A549 (cell line): ENCODE data around the gene GID4.

ENCODE experiments used
- PHF8 ChIP-seq: fragments of 200-600 bp; sonication (generic); IDR thresholded peaks from 2 replicates; pipeline ENCODE4 v1.6.1; 2016; ENCODE audit warnings: low read depth, mild to moderate bottlenecking, antibody characterized with exemption, moderate library complexity, borderline replicate concordance
- TF ChIP-seq, protein P1 (sequence below): fragments of >200 bp; sonication (Bioruptor Twin); formaldehyde crosslinking; IDR thresholded peaks from 3 replicates; pipeline ENCODE4 v1.5.1; 2016

DNA sequence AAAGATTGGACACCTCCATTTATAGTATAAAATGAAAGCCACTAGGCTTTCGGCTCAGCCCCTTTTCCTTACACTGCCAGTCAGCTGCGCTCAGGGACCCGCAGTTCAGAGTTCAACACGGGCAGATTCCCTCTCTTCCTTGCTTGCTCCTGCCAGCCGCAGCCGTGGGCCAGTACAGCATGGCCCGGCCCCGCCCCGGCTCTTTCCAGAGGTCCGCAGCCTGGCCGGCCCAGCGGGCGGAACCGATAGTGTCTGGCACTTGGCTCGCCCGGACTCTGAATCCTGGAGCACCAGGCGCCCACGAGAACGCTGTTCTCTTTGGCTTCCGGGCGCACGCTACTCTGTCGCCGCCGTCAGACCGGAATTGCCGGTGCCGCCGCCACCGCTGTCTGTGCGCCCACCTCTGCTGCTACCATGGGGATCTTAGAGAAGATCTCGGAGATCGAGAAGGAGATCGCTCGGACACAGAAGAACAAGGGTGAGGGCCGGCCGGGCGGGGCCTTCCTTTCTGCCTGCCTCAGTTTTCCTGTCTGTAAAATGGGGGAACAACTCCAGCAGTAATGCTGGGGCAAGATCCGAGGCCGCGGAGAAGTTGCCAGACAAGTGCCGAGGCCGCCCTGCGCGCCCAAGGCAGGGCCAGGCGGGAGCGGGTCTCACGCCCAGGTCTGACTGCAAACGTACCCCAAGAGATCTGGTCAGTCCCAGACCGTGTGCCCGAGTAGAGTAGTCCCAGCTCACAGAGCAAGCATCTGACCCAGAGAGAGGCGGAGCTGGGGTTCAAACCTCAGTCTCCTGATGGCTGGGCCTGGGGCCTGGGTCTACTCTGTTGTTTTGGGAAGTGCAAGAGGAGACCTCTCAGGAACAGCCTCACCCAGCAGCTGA, 48.6 kb downstream of the GID4 start, which contains the start of gene DRG2:
- TF ChIP-seq, protein P1, sequence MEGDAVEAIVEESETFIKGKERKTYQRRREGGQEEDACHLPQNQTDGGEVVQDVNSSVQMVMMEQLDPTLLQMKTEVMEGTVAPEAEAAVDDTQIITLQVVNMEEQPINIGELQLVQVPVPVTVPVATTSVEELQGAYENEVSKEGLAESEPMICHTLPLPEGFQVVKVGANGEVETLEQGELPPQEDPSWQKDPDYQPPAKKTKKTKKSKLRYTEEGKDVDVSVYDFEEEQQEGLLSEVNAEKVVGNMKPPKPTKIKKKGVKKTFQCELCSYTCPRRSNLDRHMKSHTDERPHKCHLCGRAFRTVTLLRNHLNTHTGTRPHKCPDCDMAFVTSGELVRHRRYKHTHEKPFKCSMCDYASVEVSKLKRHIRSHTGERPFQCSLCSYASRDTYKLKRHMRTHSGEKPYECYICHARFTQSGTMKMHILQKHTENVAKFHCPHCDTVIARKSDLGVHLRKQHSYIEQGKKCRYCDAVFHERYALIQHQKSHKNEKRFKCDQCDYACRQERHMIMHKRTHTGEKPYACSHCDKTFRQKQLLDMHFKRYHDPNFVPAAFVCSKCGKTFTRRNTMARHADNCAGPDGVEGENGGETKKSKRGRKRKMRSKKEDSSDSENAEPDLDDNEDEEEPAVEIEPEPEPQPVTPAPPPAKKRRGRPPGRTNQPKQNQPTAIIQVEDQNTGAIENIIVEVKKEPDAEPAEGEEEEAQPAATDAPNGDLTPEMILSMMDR = peak; percentile 24
- TF ChIP-seq PHF8 = peak; percentile 99
